ENCODE measurements around the gene TAF1L. TPM values are rescaled to one million over a fixed set of nuclear protein-coding genes. Genes with fewer than 3 reads are reported as not detected.

The TAF1L gene
- total and polyA plus RNA-seq, 2 donors (not counting 1 experiment from before 2014, with no cell fraction given): not detected

DNA sequence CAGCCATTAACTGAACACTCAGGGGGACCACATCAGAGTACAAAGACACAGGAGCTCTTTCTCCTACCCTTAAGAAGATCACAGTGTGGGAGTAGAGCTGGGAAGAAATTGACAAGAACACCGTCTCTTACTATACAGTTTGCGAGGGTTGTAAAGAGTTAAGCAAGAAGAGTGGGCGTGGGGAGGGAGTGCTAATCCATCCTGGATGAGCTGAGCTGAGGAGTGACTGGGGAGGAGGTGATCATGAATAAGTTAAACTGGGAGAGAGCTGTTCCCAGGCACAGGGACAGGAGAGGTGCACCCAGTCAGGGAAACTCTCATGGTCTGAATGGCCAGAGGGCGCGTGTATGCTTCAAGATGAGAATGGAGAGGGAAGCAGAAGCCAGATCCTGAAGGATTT, 17.2 kb downstream of the TAF1L start:
- intact Hi-C loops (cut with micrococcal nuclease): no loop called here
- CTCF ChIA-PET: no interaction called here
- no peak overlapping the region for H2AFZ ChIP-seq (ENCODE audit: insufficient read depth, low read depth, low read length, poor library complexity, severe bottlenecking)
- no peak overlapping the region for H3K4me3 Mint-ChIP-seq
- H3K4me1 Mint-ChIP-seq: no peaks in the 10 kb centered on the region
- H3K9me3 ChIP-seq (ENCODE audit: control extremely low read depth in 1 of 3, control insufficient read depth in 2 of 3, insufficient read depth in 1 of 3, low read length in 2 of 3): no peaks in the 10 kb centered on the region
- no peak overlapping the region for H3K27ac ChIP-seq (ENCODE audit: low read length in 2 of 2)
- no peak overlapping the region for H3K4me2 ChIP-seq (replicated peaks; ENCODE audit: low read depth, low read length, poor library complexity, severe bottlenecking)
- H3K27me3 Mint-ChIP-seq: peaks cover 28% of the 10 kb centered on the region
- H4K20me1 ChIP-seq (ENCODE audit: control insufficient read depth, insufficient read depth, low read length, poor library complexity, severe bottlenecking): no peaks in the 10 kb centered on the region
- no peaks in the 10 kb centered on the region for H3K9me3 Mint-ChIP-seq (ENCODE audit: insufficient read depth)
- 63% methylated on average over 4 of the region's 5 CpGs for WGBS (ENCODE audit: insufficient coverage)
- no peaks in the 10 kb centered on the region for H3K36me3 ChIP-seq (replicated peaks in 1 of 2; ENCODE audit: control extremely low read depth in 1 of 2, control insufficient read depth in 1 of 2, extremely low read depth in 1 of 2, insufficient read depth in 2 of 2, low read length in 1 of 2)
- H3K27me3 ChIP-seq (replicated peaks in 1 of 4; ENCODE audit: control extremely low read depth in 1 of 4, control insufficient read depth in 3 of 4, insufficient read depth in 4 of 4, low read length in 3 of 4): peaks cover 0 to 15% (median 3%) of the 10 kb centered on the region in 4 experiments
- no peak for ATAC-seq (ENCODE audit: low read depth)
- TF ChIP-seq CTCF (IDR thresholded peaks at IDR 0.05): no peak
- TF ChIP-seq EZH2 (IDR thresholded peaks at IDR 0.05; ENCODE audit: borderline replicate concordance, insufficient read depth, low read depth, low read length, poor library complexity, severe bottlenecking): no peak
- H3K4me3 ChIP-seq (ENCODE audit: control extremely low read depth in 1 of 5, extremely low read depth in 1 of 5, insufficient read depth in 1 of 5, low read depth in 2 of 5, low read length in 4 of 5): no peak overlapping the region
- no peaks in the 10 kb centered on the region for H3K4me1 ChIP-seq (ENCODE audit: control insufficient read depth in 2 of 2, insufficient read depth in 2 of 2, low read length in 2 of 2)
- no peak for DNase-seq
- H3K79me2 ChIP-seq (ENCODE audit: control insufficient read depth, insufficient read depth, low read length): no peaks in the 10 kb centered on the region
- H3K27ac Mint-ChIP-seq: no peak overlapping the region
- H3K9ac ChIP-seq (ENCODE audit: low read length): no peak overlapping the region
- POLR2A ChIA-PET: no interaction called here

DNA sequence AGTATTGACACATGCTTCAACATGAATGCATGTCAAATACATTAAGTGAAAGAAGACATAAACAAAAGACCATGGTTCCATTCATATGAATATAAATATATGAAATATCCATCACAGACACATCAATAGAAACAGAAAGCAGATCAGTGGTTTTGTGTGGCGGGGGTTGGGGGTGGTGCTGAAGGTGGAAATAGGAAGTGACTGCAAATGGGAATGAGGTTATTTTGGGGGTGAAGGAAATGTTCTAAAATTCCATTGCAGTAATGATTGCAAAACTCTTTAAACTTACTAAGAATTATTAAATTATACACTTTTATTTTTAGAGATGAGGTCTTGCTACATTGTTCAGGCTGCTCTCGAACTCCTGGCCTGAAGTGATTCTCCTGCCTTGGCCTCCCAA, 28.7 kb downstream of the TAF1L start:
- Histone ChIP-seq H3K9me3 (ENCODE audit: control extremely low read depth in 1 of 3, control insufficient read depth in 2 of 3, insufficient read depth in 1 of 3, low read length in 2 of 3) (peaks cover 1 to 6% (median 6%) of the 10 kb centered on the region in 3 donors), H3K4me3 (ENCODE audit: control extremely low read depth in 1 of 5, extremely low read depth in 1 of 5, insufficient read depth in 1 of 5, low read depth in 2 of 5, low read length in 4 of 5) (no peak overlapping the region), H3K27me3 (replicated peaks in 1 of 4; ENCODE audit: control extremely low read depth in 1 of 4, control insufficient read depth in 3 of 4, insufficient read depth in 4 of 4, low read length in 3 of 4) (peaks cover 0 to 2% (median 0%) of the 10 kb centered on the region in 4 experiments), H3K79me2 (ENCODE audit: control insufficient read depth, insufficient read depth, low read length) (no peaks in the 10 kb centered on the region), H4K20me1 (ENCODE audit: control insufficient read depth, insufficient read depth, low read length, poor library complexity, severe bottlenecking) (no peaks in the 10 kb centered on the region), H3K36me3 (replicated peaks in 1 of 2; ENCODE audit: control extremely low read depth in 1 of 2, control insufficient read depth in 1 of 2, extremely low read depth in 1 of 2, insufficient read depth in 2 of 2, low read length in 1 of 2) (no peaks in the 10 kb centered on the region), H3K4me1 (ENCODE audit: control insufficient read depth in 2 of 2, insufficient read depth in 2 of 2, low read length in 2 of 2) (no peaks in the 10 kb centered on the region), H3K9ac (ENCODE audit: low read length) (no peak overlapping the region), H2AFZ (ENCODE audit: insufficient read depth, low read depth, low read length, poor library complexity, severe bottlenecking) (no peak overlapping the region), H3K4me2 (replicated peaks; ENCODE audit: low read depth, low read length, poor library complexity, severe bottlenecking) (no peak overlapping the region), H3K27ac (ENCODE audit: low read length in 2 of 2) (no peak overlapping the region)
- TF ChIP-seq CTCF (IDR thresholded peaks at IDR 0.05) (no peak), EZH2 (IDR thresholded peaks at IDR 0.05; ENCODE audit: borderline replicate concordance, insufficient read depth, low read depth, low read length, poor library complexity, severe bottlenecking) (no peak)
- intact Hi-C loops (cut with micrococcal nuclease): no loop called here
- ATAC-seq (ENCODE audit: low read depth) (no peak), DNase-seq (no peak)
- H3K4me3 Mint-ChIP-seq: no peak overlapping the region
- peaks cover 12% of the 10 kb centered on the region for H3K27me3 Mint-ChIP-seq
- H3K9me3 Mint-ChIP-seq (ENCODE audit: insufficient read depth): peaks cover 4% of the 10 kb centered on the region
- ChIA-PET POLR2A (no interaction called here), CTCF (interaction anchor here (0.6 kb wide), 1 partner anchor 99 kb away, joined by 4 read pairs; no protein-coding TSS in a partner anchor)
- WGBS (ENCODE audit: insufficient coverage): 67% methylated on average over 1 of the region's 2 CpGs
- no peak overlapping the region for H3K27ac Mint-ChIP-seq
- peaks cover 12% of the 10 kb centered on the region for H3K4me1 Mint-ChIP-seq
